ENCODE results near the gene KRTAP12-3. TPM values are rescaled to one million over a fixed set of nuclear protein-coding genes. Genes with fewer than 3 reads are reported as not detected.
"Not testable (repeated sequence)": the region's sequence is repeated elsewhere in the genome, so short reads cannot be mapped to it uniquely, and the experiment has no call there.

KRTAP12-3 gene
- total and polyA plus RNA-seq, 5 donors from 2014 or later: not detected

DNA sequence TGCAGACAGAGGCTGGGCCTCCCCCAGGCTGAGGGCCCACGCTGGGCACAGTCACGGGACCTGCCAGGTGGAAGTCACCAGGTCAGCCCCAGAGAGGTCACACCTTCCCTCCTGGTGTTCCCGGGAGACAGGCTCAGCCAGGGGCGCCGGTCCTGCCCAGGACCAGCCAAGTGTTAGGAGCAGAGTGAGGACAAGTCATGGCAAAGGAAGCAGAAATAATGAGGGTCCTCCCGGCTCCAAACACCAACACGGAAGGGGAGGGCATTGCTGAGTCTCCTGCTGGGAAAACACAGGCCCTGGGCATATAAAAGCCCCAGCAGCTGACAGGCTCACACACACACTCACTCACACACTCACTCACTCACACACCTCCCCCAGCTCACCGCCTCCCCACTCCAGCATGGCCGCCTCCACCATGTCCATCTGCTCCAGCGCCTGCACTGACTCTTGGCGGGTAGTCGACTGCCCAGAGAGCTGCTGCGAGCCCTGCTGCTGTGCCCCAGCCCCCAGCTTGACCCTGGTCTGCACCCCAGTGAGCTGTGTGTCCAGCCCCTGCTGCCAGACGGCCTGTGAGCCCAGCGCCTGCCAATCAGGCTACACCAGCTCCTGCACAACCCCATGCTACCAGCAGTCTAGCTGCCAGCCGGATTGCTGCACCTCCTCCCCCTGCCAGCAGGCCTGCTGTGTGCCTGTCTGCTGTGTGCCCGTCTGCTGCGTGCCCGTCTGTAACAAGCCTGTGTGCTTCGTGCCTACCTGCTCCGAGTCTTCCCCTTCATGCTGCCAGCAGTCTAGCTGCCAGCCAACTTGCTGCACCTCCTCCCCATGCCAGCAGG, 20.5 kb upstream of the KRTAP12-3 start, which contains the start of gene KRTAP10-10:
TSS of gene KRTAP10-10 (plus strand) at position 339 of the 833 bp plus-strand sequence. CDS start at position 401, 62 bp downstream.
- Histone ChIP-seq H3K36me3 (ENCODE audit: control insufficient read depth, insufficient read depth, low read length) (no peaks in the 10 kb centered on the region), H3K4me1 (ENCODE audit: control insufficient read depth, insufficient read depth, low read length, poor library complexity, severe bottlenecking) (no peaks in the 10 kb centered on the region), H3K27me3 (ENCODE audit: control insufficient read depth, insufficient read depth, low read length) (peaks cover 6% of the 10 kb centered on the region), H3K9me3 (ENCODE audit: control insufficient read depth in 2 of 2, low read length in 2 of 2) (peaks cover 11% of the 10 kb centered on the region in 2 experiments), H3K4me3 (ENCODE audit: low read depth, low read length) (no peak within 1 kb of the TSS), H3K27ac (ENCODE audit: insufficient read depth, low read length, poor library complexity, severe bottlenecking) (no peak within 1 kb of the TSS)
- peak within 1 kb of the TSS in 2 of 3 donors; percentile 38 to 76 for H3K27ac Mint-ChIP-seq
- no peak within 1 kb of the TSS for H3K4me3 Mint-ChIP-seq
- no peak for DNase-seq
- H3K9me3 Mint-ChIP-seq: peaks cover 4 to 29% (median 13%) of the 10 kb centered on the region in 7 donors
- no peaks in the 10 kb centered on the region for H3K4me1 Mint-ChIP-seq
- no peak for ATAC-seq (ENCODE audit: low read depth in 2 of 2)
- peaks cover 17% of the 10 kb centered on the region for H3K27me3 Mint-ChIP-seq
- H3K36me3 Mint-ChIP-seq: no peaks in the 10 kb centered on the region

DNA sequence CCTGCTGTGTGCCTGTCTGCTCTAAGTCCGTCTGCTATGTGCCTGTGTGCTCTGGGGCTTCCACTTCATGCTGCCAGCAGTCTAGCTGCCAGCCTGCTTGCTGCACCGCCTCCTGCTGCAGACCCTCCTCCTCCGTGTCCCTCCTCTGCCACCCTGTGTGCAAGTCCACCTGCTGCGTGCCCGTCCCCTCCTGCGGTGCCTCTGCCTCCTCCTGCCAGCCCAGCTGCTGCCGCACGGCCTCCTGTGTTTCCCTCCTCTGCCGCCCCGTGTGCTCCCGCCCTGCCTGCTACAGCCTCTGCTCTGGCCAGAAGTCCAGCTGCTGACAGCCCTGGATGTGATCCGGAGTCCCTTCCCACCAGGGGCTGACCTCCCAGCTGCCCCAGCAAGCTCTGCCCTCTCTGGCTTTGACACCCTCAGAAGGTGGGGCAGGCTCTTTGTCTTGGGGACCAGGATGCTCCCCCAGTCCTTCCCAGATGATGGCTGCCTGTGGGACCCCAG, 19.8 kb upstream of the KRTAP12-3 start:
- Mint-ChIP-seq H3K27ac (peak overlapping the region in 1 of 3 donors; percentile 38), H3K9me3 (peaks cover 4 to 27% (median 12%) of the 10 kb centered on the region in 7 donors), H3K27me3 (peaks cover 17% of the 10 kb centered on the region)
- H3K4me3 Mint-ChIP-seq; H3K27ac ChIP-seq (ENCODE audit: insufficient read depth, low read length, poor library complexity, severe bottlenecking); ATAC-seq (ENCODE audit: low read depth in 2 of 2); H3K4me1 ChIP-seq (ENCODE audit: control insufficient read depth, insufficient read depth, low read length, poor library complexity, severe bottlenecking); H3K4me3 ChIP-seq (ENCODE audit: low read depth, low read length); H3K9me3 ChIP-seq (ENCODE audit: control insufficient read depth in 2 of 2, low read length in 2 of 2); DNase-seq; H3K4me1 Mint-ChIP-seq; H3K36me3 ChIP-seq (ENCODE audit: control insufficient read depth, insufficient read depth, low read length); H3K36me3 Mint-ChIP-seq; H3K27me3 ChIP-seq (ENCODE audit: control insufficient read depth, insufficient read depth, low read length): not testable (repeated sequence)

DNA sequence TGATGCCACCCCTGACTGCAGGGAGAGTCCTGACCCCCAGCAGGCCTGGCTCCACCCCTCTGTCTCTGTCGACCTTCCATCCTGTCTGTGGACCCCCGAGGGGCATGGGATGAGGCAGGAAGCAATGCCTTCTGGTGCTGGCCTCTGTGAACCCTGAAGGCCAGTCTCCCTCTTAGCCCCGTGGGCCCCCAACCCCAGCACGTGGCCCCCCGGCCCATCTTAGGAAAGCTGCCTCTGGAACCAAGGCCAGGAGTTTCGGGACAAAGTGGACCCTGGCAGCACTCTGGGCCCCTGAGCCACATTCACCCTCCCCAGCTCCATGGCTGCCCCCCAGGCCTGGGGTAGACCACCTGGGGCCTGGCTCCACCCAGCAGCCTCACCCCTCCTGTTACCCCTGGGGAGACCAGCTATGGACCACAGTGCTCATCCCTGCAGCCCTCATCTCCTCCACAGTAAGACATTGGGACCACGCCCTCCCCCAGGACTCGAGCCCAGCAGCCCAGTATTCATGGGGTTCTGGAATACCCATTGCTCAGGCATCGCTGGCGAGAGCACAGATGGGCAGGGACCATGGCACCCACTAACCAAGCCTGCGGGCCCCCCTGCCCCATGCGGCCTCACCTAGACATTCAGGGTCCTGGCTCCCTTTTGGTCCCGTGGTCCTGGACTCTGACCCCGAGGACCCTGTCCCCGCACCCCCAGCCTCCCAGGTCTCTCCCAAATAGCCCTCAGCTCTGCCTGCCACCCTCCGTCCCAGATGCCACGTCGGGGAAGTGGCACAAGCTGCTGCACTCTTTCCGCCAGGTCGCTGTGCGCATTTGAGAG, 19.0 kb upstream of the KRTAP12-3 start:
- not testable (repeated sequence) for H3K36me3 Mint-ChIP-seq; H3K27ac Mint-ChIP-seq; DNase-seq; ATAC-seq (ENCODE audit: low read depth in 2 of 2); H3K27ac ChIP-seq (ENCODE audit: insufficient read depth, low read length, poor library complexity, severe bottlenecking); H3K4me3 ChIP-seq (ENCODE audit: low read depth, low read length); H3K36me3 ChIP-seq (ENCODE audit: control insufficient read depth, insufficient read depth, low read length); H3K4me1 Mint-ChIP-seq; H3K4me3 Mint-ChIP-seq; H3K27me3 ChIP-seq (ENCODE audit: control insufficient read depth, insufficient read depth, low read length); H3K4me1 ChIP-seq (ENCODE audit: control insufficient read depth, insufficient read depth, low read length, poor library complexity, severe bottlenecking)
- H3K27me3 Mint-ChIP-seq: peaks cover 10% of the 10 kb centered on the region
- H3K9me3 Mint-ChIP-seq: peaks cover under 1 to 24% (median 14%) of the 10 kb centered on the region in 7 donors
- peaks cover 2 to 11% of the 10 kb centered on the region in 2 experiments for H3K9me3 ChIP-seq (ENCODE audit: control insufficient read depth in 2 of 2, low read length in 2 of 2)

DNA sequence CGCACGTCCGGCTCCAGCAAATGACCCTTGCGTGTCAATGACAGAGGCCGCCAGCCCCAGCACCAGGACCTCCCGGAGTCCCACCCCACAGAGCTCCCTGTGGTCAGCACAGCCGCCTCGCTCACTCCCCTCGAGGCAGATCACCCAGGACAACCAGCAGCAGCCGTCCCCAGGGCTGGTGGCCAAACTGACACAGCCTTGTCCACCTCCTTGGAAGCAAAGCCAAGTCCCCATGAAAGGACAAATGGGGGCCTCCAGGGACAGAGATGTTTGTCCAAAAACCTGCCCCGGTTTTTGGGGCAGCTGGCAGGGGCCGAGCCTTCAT, 18.4 kb upstream of the KRTAP12-3 start:
- Mint-ChIP-seq H3K9me3 (peaks cover 0 to 29% (median 15%) of the 10 kb centered on the region in 7 donors), H3K27ac (no peak overlapping the region), H3K4me3 (no peak overlapping the region), H3K36me3 (no peaks in the 10 kb centered on the region), H3K4me1 (no peaks in the 10 kb centered on the region), H3K27me3 (peaks cover 5% of the 10 kb centered on the region)
- Histone ChIP-seq H3K9me3 (ENCODE audit: control insufficient read depth in 2 of 2, low read length in 2 of 2) (peaks cover 8 to 17% of the 10 kb centered on the region in 2 experiments), H3K27me3 (ENCODE audit: control insufficient read depth, insufficient read depth, low read length) (peaks cover 6% of the 10 kb centered on the region), H3K4me1 (ENCODE audit: control insufficient read depth, insufficient read depth, low read length, poor library complexity, severe bottlenecking) (no peaks in the 10 kb centered on the region), H3K27ac (ENCODE audit: insufficient read depth, low read length, poor library complexity, severe bottlenecking) (no peak overlapping the region), H3K4me3 (ENCODE audit: low read depth, low read length) (no peak overlapping the region), H3K36me3 (ENCODE audit: control insufficient read depth, insufficient read depth, low read length) (no peaks in the 10 kb centered on the region)
- no peak for DNase-seq
- ATAC-seq (ENCODE audit: low read depth in 2 of 2): no peak

DNA sequence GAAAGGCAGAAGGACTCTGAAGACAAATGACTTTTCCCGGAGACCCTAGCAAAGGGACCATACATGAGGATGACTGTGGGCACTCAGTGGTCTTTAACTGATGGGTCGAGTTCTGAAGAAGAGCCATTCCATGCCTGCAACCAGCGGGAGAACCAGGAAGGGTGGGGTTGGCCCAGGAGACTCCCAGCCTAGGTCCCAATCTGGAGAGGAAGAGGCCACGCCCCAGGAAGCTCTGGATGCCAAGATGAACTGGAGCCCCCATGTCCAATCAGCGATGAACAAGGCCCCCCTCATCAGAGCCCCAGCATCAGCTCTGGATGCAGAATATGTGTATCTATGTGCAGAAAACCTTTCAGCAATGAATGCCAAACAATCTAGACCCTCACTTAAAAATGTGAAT, 17.0 kb upstream of the KRTAP12-3 start:
- Mint-ChIP-seq H3K4me1 (no peaks in the 10 kb centered on the region), H3K4me3 (no peak overlapping the region), H3K9me3 (peaks cover 4 to 37% (median 17%) of the 10 kb centered on the region in 7 donors), H3K36me3 (no peaks in the 10 kb centered on the region), H3K27ac (no peak overlapping the region), H3K27me3 (no peaks in the 10 kb centered on the region)
- H3K27me3 ChIP-seq (ENCODE audit: control insufficient read depth, insufficient read depth, low read length): peaks cover 4% of the 10 kb centered on the region
- H3K4me1 ChIP-seq (ENCODE audit: control insufficient read depth, insufficient read depth, low read length, poor library complexity, severe bottlenecking): no peaks in the 10 kb centered on the region
- H3K4me3 ChIP-seq (ENCODE audit: low read depth, low read length): no peak overlapping the region
- H3K27ac ChIP-seq (ENCODE audit: insufficient read depth, low read length, poor library complexity, severe bottlenecking): no peak overlapping the region
- H3K9me3 ChIP-seq (ENCODE audit: control insufficient read depth in 2 of 2, low read length in 2 of 2): peaks cover 20 to 27% of the 10 kb centered on the region in 2 experiments
- DNase-seq (no peak), ATAC-seq (ENCODE audit: low read depth in 2 of 2) (no peak)
- no peaks in the 10 kb centered on the region for H3K36me3 ChIP-seq (ENCODE audit: control insufficient read depth, insufficient read depth, low read length)

DNA sequence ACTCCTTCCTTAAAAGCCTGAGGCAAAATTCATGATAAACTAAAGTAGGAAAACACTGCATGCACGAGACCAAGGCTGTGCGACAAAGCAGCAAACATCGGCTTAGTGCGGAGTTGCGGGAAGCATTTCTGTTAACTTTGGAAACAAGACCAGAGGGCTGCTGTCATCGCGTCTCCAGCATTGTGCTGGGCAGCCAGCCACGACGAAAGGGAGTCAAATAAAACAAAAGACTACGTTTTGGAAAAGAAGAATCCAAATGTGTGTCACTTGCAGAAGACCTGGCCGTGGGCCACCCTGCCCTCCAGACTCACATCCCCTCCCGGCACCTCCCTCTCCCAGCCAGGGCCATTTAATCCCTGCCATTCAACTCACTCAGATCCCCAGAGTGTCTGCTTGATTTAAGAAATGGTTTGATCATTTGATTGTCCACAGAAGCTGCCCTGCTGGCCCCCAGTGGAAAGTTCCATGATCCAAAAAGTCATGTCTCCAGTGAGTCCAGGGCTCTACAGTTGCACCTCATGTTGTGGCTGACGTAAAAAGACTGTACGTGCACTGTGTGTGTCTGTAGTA, 13.9 kb upstream of the KRTAP12-3 start:
- H3K4me1 ChIP-seq (ENCODE audit: control insufficient read depth, insufficient read depth, low read length, poor library complexity, severe bottlenecking): no peaks in the 10 kb centered on the region
- no peaks in the 10 kb centered on the region for H3K36me3 ChIP-seq (ENCODE audit: control insufficient read depth, insufficient read depth, low read length)
- no peaks in the 10 kb centered on the region for H3K36me3 Mint-ChIP-seq
- H3K4me3 Mint-ChIP-seq: no peak overlapping the region
- DNase-seq (no peak), ATAC-seq (ENCODE audit: low read depth in 2 of 2) (no peak)
- H3K9me3 Mint-ChIP-seq: peaks cover 4 to 37% (median 17%) of the 10 kb centered on the region in 7 donors
- peak overlapping the region in 1 of 3 donors; percentile 45 for H3K27ac Mint-ChIP-seq
- H3K27me3 ChIP-seq (ENCODE audit: control insufficient read depth, insufficient read depth, low read length): peaks cover 4% of the 10 kb centered on the region
- H3K27ac ChIP-seq (ENCODE audit: insufficient read depth, low read length, poor library complexity, severe bottlenecking): no peak overlapping the region
- no peaks in the 10 kb centered on the region for H3K4me1 Mint-ChIP-seq
- no peaks in the 10 kb centered on the region for H3K27me3 Mint-ChIP-seq
- no peak overlapping the region for H3K4me3 ChIP-seq (ENCODE audit: low read depth, low read length)
- H3K9me3 ChIP-seq (ENCODE audit: control insufficient read depth in 2 of 2, low read length in 2 of 2): peaks cover 20 to 27% of the 10 kb centered on the region in 2 experiments

DNA sequence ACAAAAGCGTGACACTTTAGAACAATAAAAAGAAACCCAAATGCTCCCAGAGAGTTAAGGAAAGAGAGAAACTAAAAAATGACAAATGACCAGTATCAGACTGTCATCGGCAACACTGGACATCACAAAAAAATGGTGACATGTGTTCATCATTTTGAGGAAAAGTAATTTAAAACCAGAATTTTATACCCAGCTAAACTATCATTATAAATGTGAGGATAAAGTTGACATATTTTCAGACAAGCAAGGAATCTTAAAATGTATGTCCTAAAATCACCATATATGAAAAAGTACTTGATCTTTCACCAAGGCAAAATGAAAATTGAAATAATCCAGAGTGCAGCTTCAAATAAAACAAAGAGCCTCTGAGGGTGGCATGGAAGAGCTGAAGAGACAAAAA, 12.9 kb upstream of the KRTAP12-3 start:
- H3K27ac Mint-ChIP-seq: no peak overlapping the region
- peaks cover 20 to 27% of the 10 kb centered on the region in 2 experiments for H3K9me3 ChIP-seq (ENCODE audit: control insufficient read depth in 2 of 2, low read length in 2 of 2)
- no peak overlapping the region for H3K4me3 ChIP-seq (ENCODE audit: low read depth, low read length)
- H3K36me3 ChIP-seq (ENCODE audit: control insufficient read depth, insufficient read depth, low read length): no peaks in the 10 kb centered on the region
- no peaks in the 10 kb centered on the region for H3K36me3 Mint-ChIP-seq
- DNase-seq: no peak
- H3K4me1 ChIP-seq (ENCODE audit: control insufficient read depth, insufficient read depth, low read length, poor library complexity, severe bottlenecking): no peaks in the 10 kb centered on the region
- H3K27ac ChIP-seq (ENCODE audit: insufficient read depth, low read length, poor library complexity, severe bottlenecking): no peak overlapping the region
- ATAC-seq (ENCODE audit: low read depth in 2 of 2): no peak
- H3K27me3 ChIP-seq (ENCODE audit: control insufficient read depth, insufficient read depth, low read length): peaks cover 4% of the 10 kb centered on the region
- H3K9me3 Mint-ChIP-seq: peaks cover 4 to 37% (median 17%) of the 10 kb centered on the region in 7 donors
- H3K27me3 Mint-ChIP-seq: no peaks in the 10 kb centered on the region
- H3K4me1 Mint-ChIP-seq: no peaks in the 10 kb centered on the region
- H3K4me3 Mint-ChIP-seq: peak overlapping the region in 1 of 4 donors; percentile 68
